ENCODE results near the gene FZD7. TPM values are rescaled to one million over a fixed set of nuclear protein-coding genes. Genes with fewer than 3 reads are reported as not detected.

The FZD7 gene
- total RNA-seq, 2 experiments from 2014 or later: 0.17 to 0.25 TPM

- ChIA-PET CTCF (no interaction called here), POLR2A (no interaction called here)
- no peaks in the 10 kb centered on the region for H3K9me3 Mint-ChIP-seq
- Histone ChIP-seq H3K4me3 (ENCODE audit: low read length) (no peak overlapping the region), H3K27me3 (ENCODE audit: control insufficient read depth in 1 of 2, insufficient read depth in 2 of 2, low read length in 2 of 2) (no peaks in the 10 kb centered on the region), H3K4me1 (ENCODE audit: insufficient read depth, low read length) (no peaks in the 10 kb centered on the region), H3K9me3 (ENCODE audit: control insufficient read depth in 1 of 2, insufficient read depth in 1 of 2, low read length in 2 of 2) (no peaks in the 10 kb centered on the region), H3K27ac (ENCODE audit: low read depth in 1 of 2, low read length in 2 of 2) (no peak overlapping the region), H3K36me3 (ENCODE audit: insufficient read depth, low read length) (no peaks in the 10 kb centered on the region)
- intact Hi-C loops (cut with DNase I, micrococcal nuclease): no loop called here
- no peak overlapping the region for H3K4me3 Mint-ChIP-seq
- H3K27me3 Mint-ChIP-seq: peaks cover 41% of the 10 kb centered on the region
- H3K27ac Mint-ChIP-seq: no peak overlapping the region
- DNase-seq: no peak
- H3K36me3 Mint-ChIP-seq (ENCODE audit: low read depth): no peaks in the 10 kb centered on the region
- ATAC-seq (ENCODE audit: poor library complexity): no peak
- TF ChIP-seq, protein P1, sequence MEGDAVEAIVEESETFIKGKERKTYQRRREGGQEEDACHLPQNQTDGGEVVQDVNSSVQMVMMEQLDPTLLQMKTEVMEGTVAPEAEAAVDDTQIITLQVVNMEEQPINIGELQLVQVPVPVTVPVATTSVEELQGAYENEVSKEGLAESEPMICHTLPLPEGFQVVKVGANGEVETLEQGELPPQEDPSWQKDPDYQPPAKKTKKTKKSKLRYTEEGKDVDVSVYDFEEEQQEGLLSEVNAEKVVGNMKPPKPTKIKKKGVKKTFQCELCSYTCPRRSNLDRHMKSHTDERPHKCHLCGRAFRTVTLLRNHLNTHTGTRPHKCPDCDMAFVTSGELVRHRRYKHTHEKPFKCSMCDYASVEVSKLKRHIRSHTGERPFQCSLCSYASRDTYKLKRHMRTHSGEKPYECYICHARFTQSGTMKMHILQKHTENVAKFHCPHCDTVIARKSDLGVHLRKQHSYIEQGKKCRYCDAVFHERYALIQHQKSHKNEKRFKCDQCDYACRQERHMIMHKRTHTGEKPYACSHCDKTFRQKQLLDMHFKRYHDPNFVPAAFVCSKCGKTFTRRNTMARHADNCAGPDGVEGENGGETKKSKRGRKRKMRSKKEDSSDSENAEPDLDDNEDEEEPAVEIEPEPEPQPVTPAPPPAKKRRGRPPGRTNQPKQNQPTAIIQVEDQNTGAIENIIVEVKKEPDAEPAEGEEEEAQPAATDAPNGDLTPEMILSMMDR (IDR thresholded peaks at IDR 0.05): no peak
- H3K4me1 Mint-ChIP-seq (ENCODE audit: low read depth): no peaks in the 10 kb centered on the region
Measured at GRCh38 chr2:202014759-202015211, 18.9 kb upstream of the FZD7 start.

DNA sequence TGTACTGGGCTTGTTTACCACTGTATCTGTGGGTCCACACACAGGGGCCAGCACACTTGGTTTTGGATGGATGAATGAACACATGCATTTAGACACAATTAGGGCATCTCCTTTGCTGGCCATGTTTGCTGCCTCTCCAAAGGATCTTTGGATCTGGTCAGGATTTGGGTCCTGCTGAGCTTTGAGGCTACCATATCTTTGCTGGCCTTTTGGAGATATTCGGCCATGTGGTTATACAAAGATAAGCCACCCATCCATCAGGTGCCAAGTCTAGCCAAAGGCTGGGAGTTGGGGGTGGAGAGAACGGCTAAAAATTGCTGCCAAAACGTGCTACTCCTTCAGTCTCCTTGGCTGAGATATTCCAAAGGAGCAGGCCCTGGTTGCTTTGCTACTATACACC lies 18.2 kb upstream of the FZD7 start:
- no peaks in the 10 kb centered on the region for H3K4me1 ChIP-seq (ENCODE audit: insufficient read depth, low read length)
- H3K36me3 ChIP-seq (ENCODE audit: insufficient read depth, low read length): no peaks in the 10 kb centered on the region
- H3K4me3 ChIP-seq (ENCODE audit: low read length): no peak overlapping the region
- DNase-seq (no peak), ATAC-seq (ENCODE audit: poor library complexity) (no peak)
- ChIA-PET CTCF (no interaction called here), POLR2A (no interaction called here)
- no peak overlapping the region for H3K27ac ChIP-seq (ENCODE audit: low read depth in 1 of 2, low read length in 2 of 2)
- Mint-ChIP-seq H3K4me3 (no peak overlapping the region), H3K9me3 (no peaks in the 10 kb centered on the region), H3K27me3 (peaks cover 36% of the 10 kb centered on the region), H3K36me3 (ENCODE audit: low read depth) (no peaks in the 10 kb centered on the region), H3K27ac (no peak overlapping the region), H3K4me1 (ENCODE audit: low read depth) (no peaks in the 10 kb centered on the region)
- H3K27me3 ChIP-seq (ENCODE audit: control insufficient read depth in 1 of 2, insufficient read depth in 2 of 2, low read length in 2 of 2): no peaks in the 10 kb centered on the region
- intact Hi-C loops (cut with DNase I, micrococcal nuclease): no loop called here
- TF ChIP-seq, protein P1 (IDR thresholded peaks at IDR 0.05): no peak
- no peaks in the 10 kb centered on the region for H3K9me3 ChIP-seq (ENCODE audit: control insufficient read depth in 1 of 2, insufficient read depth in 1 of 2, low read length in 2 of 2)

DNA sequence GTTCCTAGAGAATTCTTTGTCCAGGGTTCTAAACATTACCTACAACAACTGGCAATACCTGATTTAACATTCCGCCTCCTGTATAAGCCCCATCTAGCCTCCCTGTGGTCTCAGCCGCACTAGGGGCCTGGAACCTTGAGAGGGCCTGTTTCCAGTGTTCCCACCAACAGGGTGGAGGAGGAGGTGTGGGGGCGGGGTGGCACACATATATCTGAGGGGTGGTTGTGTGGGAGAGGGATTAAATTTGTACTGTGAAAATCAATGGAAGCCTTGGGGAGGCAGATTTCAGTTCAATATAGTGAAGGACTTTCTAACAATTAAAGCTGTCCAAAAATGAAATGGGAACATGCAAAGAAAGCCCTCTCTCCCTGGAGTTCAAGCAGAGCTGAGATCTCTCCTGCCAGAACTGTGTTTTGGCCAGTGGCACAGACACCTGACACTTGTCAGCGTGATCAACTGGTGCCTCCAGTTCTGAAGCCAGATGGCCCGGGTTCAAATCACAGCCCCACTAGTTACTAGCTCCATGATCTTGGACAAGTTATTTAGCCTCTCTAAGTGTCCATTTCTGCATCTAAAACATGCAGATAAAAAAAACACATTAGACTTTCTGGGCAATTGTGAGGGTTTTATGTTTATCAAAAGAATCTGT lies 17.0 kb upstream of the FZD7 start:
- no peaks in the 10 kb centered on the region for H3K4me1 Mint-ChIP-seq (ENCODE audit: low read depth)
- H3K4me3 Mint-ChIP-seq: no peak overlapping the region
- no peak for ATAC-seq (ENCODE audit: poor library complexity)
- ChIA-PET POLR2A (interaction anchor here (1.1 kb wide), 1 partner anchor 11 kb away, joined by 3 read pairs; no protein-coding TSS in a partner anchor), CTCF (no interaction called here)
- no peak for DNase-seq
- Histone ChIP-seq H3K9me3 (ENCODE audit: control insufficient read depth in 1 of 2, insufficient read depth in 1 of 2, low read length in 2 of 2) (no peaks in the 10 kb centered on the region), H3K27me3 (ENCODE audit: control insufficient read depth in 1 of 2, insufficient read depth in 2 of 2, low read length in 2 of 2) (no peaks in the 10 kb centered on the region), H3K4me1 (ENCODE audit: insufficient read depth, low read length) (no peaks in the 10 kb centered on the region), H3K36me3 (ENCODE audit: insufficient read depth, low read length) (no peaks in the 10 kb centered on the region), H3K4me3 (ENCODE audit: low read length) (no peak overlapping the region), H3K27ac (ENCODE audit: low read depth in 1 of 2, low read length in 2 of 2) (no peak overlapping the region)
- intact Hi-C loops (cut with DNase I, micrococcal nuclease): no loop called here
- H3K36me3 Mint-ChIP-seq (ENCODE audit: low read depth): no peaks in the 10 kb centered on the region
- no peaks in the 10 kb centered on the region for H3K9me3 Mint-ChIP-seq
- peaks cover 28% of the 10 kb centered on the region for H3K27me3 Mint-ChIP-seq
- H3K27ac Mint-ChIP-seq: no peak overlapping the region
- TF ChIP-seq, protein P1 (IDR thresholded peaks at IDR 0.05): no peak
